Activated T-cell treated with anti-CD3 and anti-CD28 coated beads, Interleukin-2, amount 50 U/mL, for 24 hours (primary cell): ENCODE data around the gene MYO1A.

Experiments used
- DNase-seq: peaks from one replicate; pipeline ENCODE4 v3.0.0-alpha.2; 2020
- H3K27ac Mint-ChIP-seq: 2 replicates; pipeline ENCODE4 v1.8.0; 2020; ENCODE audit warnings: mild to moderate bottlenecking, mixed read lengths
- H3K27me3 Mint-ChIP-seq: 2 replicates; pipeline ENCODE4 v1.8.0; 2020; ENCODE audit warnings: mixed read lengths
- H3K36me3 Mint-ChIP-seq: 2 replicates; pipeline ENCODE4 v1.8.0; 2020; ENCODE audit warnings: low read depth, mixed read lengths
- H3K4me1 Mint-ChIP-seq: 2 replicates; pipeline ENCODE4 v1.8.0; 2020; ENCODE audit warnings: low read depth, mixed read lengths
- H3K4me3 Mint-ChIP-seq: 2 replicates; pipeline ENCODE4 v1.8.0; 2020; ENCODE audit warnings: mild to moderate bottlenecking, moderate library complexity, mixed read lengths
- H3K9me3 Mint-ChIP-seq: 2 replicates; pipeline ENCODE4 v1.8.0; 2020; ENCODE audit warnings: mixed read lengths

Gene MYO1A

DNA sequence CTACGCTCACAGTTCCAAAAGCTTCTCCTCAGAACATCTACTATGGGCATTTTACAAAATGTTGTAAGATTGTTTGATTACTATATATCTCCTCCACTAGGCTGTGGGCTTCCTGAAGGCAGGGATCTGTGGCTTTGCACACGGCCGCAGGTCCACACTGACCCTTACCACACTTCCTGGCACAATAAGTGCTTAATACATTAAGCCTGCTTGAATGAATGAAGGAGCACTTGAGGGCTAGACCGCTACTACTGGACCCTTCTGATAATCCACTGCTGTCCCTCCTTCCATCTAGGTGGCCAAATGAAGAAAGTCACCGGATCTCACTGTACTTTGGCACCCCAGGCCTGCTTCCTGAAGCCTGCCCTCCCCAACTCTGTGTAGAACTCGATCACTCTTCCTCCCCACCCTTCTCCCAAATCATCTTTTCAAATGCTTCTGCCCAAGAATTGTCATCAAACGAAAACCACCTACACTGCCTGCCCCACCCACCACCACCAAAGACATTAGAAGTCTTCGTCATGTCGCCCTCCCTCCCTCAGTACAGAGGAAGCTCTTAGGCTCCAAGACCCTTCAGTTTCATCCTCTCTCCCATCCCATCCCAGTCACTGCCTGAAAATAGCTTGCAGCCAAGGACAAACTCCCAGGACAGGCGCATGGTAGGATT, 43.0 kb downstream of the MYO1A start:
- H3K36me3 Mint-ChIP-seq: peaks cover 39% of the 10 kb centered on the region
- H3K27me3 Mint-ChIP-seq: no peaks in the 10 kb centered on the region
- H3K4me1 Mint-ChIP-seq: peaks cover 74% of the 10 kb centered on the region

DNA sequence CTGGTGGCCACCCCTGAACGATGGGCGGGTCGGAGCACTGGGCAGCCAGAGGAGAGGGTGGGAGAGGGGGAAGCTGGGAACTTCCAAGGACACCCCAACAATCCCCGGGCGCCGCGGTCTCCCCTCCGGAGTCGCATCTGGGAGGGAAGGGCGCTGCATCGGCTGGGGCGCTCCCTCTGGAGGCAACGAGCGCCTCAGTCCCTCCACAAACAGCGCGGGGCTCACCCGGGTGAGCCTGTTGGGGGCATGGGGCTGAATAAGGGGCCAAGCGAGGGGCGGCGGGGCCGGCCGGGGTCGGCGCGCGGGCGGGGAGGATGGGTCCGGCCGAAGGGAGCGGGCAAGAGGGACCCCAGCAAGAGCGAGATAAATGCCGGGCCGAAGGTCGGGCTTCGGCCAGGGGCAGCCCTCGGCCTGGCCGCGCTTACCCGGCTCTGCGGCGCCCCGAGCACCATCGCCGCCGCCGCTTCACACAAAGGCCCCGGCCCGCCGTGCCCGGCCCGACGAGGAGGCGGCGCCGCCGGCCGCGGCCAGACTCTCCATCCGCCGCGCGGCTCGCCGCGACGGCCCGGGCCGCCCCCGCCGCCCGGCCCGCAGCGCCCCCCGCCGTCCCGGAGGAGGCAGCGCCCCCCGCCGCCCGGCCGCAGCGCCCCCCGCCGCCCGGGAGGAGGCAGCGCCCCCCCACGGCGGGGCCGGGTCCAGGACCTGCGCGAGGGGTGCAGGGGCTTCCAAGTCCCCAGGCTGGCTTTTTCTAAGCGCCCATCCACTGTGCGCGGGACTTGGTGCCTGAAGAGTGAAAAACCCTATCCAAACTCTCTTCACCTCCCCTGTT, 43.7 kb downstream of the MYO1A start, which contains the start of gene ZBTB39:
Gene ZBTB39, minus strand, starts transcription at position 567 of the 829 bp plus-strand sequence. CDS start 1,629 bp downstream, outside the sequence.
- peak within 1 kb of the TSS; percentile 92 for H3K4me3 Mint-ChIP-seq
- peak within 1 kb of the TSS; percentile 91 for H3K27ac Mint-ChIP-seq
- H3K27me3 Mint-ChIP-seq: no peaks in the 10 kb centered on the region
- peaks cover 74% of the 10 kb centered on the region for H3K4me1 Mint-ChIP-seq
- DNase-seq: peak; percentile 84
- H3K9me3 Mint-ChIP-seq: no peaks in the 10 kb centered on the region
- peaks cover 46% of the 10 kb centered on the region for H3K36me3 Mint-ChIP-seq

More for the DNA sequence above, 43.0 kb downstream of the MYO1A start:
- no peak for DNase-seq
- H3K4me3 Mint-ChIP-seq: peak overlapping the region; percentile 80
- no peaks in the 10 kb centered on the region for H3K9me3 Mint-ChIP-seq
- peak overlapping the region; percentile 91 for H3K27ac Mint-ChIP-seq

- Mint-ChIP-seq H3K4me3 (peak overlapping the region; percentile 92), H3K36me3 (peaks cover 62% of the 10 kb centered on the region), H3K4me1 (peaks cover 77% of the 10 kb centered on the region), H3K27me3 (no peaks in the 10 kb centered on the region), H3K9me3 (no peaks in the 10 kb centered on the region), H3K27ac (peak overlapping the region; percentile 9)
- no peak for DNase-seq
Observed at GRCh38 chr12:57004651-57005050, 45.3 kb downstream of the MYO1A start.

DNA sequence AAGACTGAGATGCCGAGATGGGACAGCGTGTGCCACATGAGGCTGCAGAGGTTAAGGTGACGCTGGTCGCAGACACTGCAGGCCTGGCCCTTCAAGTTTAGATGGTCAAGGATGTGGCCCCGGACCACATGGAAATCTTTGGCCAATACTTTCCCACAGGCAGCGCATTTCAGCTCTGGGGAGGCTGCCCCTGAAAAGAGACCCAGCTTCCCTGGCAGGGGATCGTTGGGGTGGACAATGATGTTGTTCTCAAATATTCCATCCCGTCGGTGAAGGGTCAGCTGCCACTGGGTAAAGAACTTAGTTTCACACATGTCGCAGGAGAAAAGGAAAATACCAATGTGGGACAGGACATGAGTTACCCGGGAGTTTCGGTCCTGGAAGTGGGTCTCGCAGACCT, 46.5 kb downstream of the MYO1A start:
- DNase-seq: no peak
- H3K36me3 Mint-ChIP-seq: peaks cover 70% of the 10 kb centered on the region
- no peaks in the 10 kb centered on the region for H3K9me3 Mint-ChIP-seq
- no peak overlapping the region for H3K4me3 Mint-ChIP-seq
- peaks cover 83% of the 10 kb centered on the region for H3K4me1 Mint-ChIP-seq
- no peaks in the 10 kb centered on the region for H3K27me3 Mint-ChIP-seq
- H3K27ac Mint-ChIP-seq: no peak overlapping the region

DNA sequence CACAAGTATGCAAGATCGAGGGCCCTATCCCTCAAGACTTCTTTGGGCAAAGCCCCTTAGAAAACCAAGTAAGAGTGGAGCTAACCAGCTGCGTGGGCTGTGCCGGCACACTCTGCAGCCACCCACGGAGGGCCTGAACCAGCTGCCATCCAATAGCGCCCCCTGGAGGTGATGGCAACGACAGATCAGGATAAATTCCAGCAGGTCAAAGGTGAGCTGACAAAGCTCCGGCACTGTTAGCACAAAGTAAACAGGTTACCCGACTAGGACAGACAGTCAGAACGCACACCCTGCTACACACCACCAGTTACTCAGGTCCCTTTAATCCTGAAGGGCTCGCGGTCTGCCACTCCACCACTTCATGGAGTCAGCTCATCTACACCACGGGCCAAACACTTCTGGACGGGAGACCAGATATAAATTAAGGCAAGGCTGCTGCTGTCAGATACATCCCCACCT, 48.5 kb downstream of the MYO1A start:
- peak; percentile 77 for DNase-seq
- peaks cover 89% of the 10 kb centered on the region for H3K36me3 Mint-ChIP-seq
- H3K27me3 Mint-ChIP-seq: no peaks in the 10 kb centered on the region
- H3K4me1 Mint-ChIP-seq: peaks cover 75% of the 10 kb centered on the region
- H3K27ac Mint-ChIP-seq: peak overlapping the region; percentile 52
- no peaks in the 10 kb centered on the region for H3K9me3 Mint-ChIP-seq
- peak overlapping the region; percentile 37 for H3K4me3 Mint-ChIP-seq

- H3K36me3 Mint-ChIP-seq: peaks cover 94% of the 10 kb centered on the region
- H3K4me1 Mint-ChIP-seq: peaks cover 71% of the 10 kb centered on the region
- peak overlapping the region; percentile 76 for H3K27ac Mint-ChIP-seq
- H3K9me3 Mint-ChIP-seq: no peaks in the 10 kb centered on the region
- peak overlapping the region; percentile 14 for H3K4me3 Mint-ChIP-seq
- no peaks in the 10 kb centered on the region for H3K27me3 Mint-ChIP-seq
- no peak for DNase-seq
Observed at GRCh38 chr12:57000393-57000792, 49.5 kb downstream of the MYO1A start.

GRCh38 chr12:56999456-56999855, 50.5 kb downstream of the MYO1A start:
- H3K27ac Mint-ChIP-seq: peak overlapping the region; percentile 80
- DNase-seq: no peak
- no peaks in the 10 kb centered on the region for H3K9me3 Mint-ChIP-seq
- no peaks in the 10 kb centered on the region for H3K27me3 Mint-ChIP-seq
- peaks cover 62% of the 10 kb centered on the region for H3K4me1 Mint-ChIP-seq
- H3K4me3 Mint-ChIP-seq: peak overlapping the region; percentile 25
- H3K36me3 Mint-ChIP-seq: peaks cover 88% of the 10 kb centered on the region

DNA sequence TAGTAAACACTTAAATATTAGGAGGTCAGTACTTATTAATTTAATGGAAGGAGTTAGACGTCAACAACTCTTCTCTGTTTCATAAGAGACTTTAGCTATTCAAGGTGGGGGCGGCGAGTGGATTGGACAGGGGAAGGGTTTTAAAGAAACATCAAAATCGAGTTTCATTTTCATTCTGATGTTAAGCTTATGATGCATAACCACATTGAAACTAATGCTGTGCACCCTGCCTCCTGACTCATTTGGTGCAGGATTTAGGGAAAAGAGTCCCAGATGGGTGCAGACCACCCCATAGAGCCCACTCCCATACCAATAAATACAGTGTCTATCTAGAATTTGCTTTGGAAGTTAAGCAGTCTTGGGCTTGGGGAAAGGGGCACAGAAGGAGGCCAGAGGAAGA, 50.9 kb downstream of the MYO1A start:
- Mint-ChIP-seq H3K36me3 (peaks cover 83% of the 10 kb centered on the region), H3K4me1 (peaks cover 57% of the 10 kb centered on the region), H3K9me3 (no peaks in the 10 kb centered on the region), H3K4me3 (peak overlapping the region; percentile 25), H3K27ac (peak overlapping the region; percentile 80), H3K27me3 (no peaks in the 10 kb centered on the region)
- peak; percentile 47 for DNase-seq

GRCh38 chr12:56998316-56998715, 51.6 kb downstream of the MYO1A start:
- Mint-ChIP-seq H3K9me3 (no peaks in the 10 kb centered on the region), H3K4me3 (peak overlapping the region; percentile 25), H3K4me1 (peaks cover 52% of the 10 kb centered on the region), H3K27me3 (no peaks in the 10 kb centered on the region), H3K27ac (peak overlapping the region; percentile 80), H3K36me3 (peaks cover 77% of the 10 kb centered on the region)
- no peak for DNase-seq

GRCh38 chr12:56996793-56997545, 53.0 kb downstream of the MYO1A start:
- no peak for DNase-seq
- no peaks in the 10 kb centered on the region for H3K9me3 Mint-ChIP-seq
- peaks cover 63% of the 10 kb centered on the region for H3K36me3 Mint-ChIP-seq
- H3K27ac Mint-ChIP-seq: peak overlapping the region; percentile 23
- H3K4me1 Mint-ChIP-seq: peaks cover 45% of the 10 kb centered on the region
- H3K27me3 Mint-ChIP-seq: no peaks in the 10 kb centered on the region
- H3K4me3 Mint-ChIP-seq: no peak overlapping the region

GRCh38 chr12:56995930-56996496, 53.9 kb downstream of the MYO1A start:
- Mint-ChIP-seq H3K27ac (peak overlapping the region; percentile 3), H3K4me1 (peaks cover 44% of the 10 kb centered on the region), H3K36me3 (peaks cover 54% of the 10 kb centered on the region), H3K4me3 (no peak overlapping the region), H3K9me3 (no peaks in the 10 kb centered on the region), H3K27me3 (no peaks in the 10 kb centered on the region)
- DNase-seq: no peak

- no peak for DNase-seq
- Mint-ChIP-seq H3K27ac (peak overlapping the region; percentile 3), H3K4me1 (peaks cover 38% of the 10 kb centered on the region), H3K4me3 (no peak overlapping the region), H3K9me3 (no peaks in the 10 kb centered on the region), H3K27me3 (no peaks in the 10 kb centered on the region), H3K36me3 (peaks cover 47% of the 10 kb centered on the region)
Observed at GRCh38 chr12:56995201-56995929, 54.6 kb downstream of the MYO1A start.

GRCh38 chr12:56994231-56994746, 55.6 kb downstream of the MYO1A start:
- peaks cover 39% of the 10 kb centered on the region for H3K36me3 Mint-ChIP-seq
- no peak overlapping the region for H3K27ac Mint-ChIP-seq
- H3K4me1 Mint-ChIP-seq: peaks cover 27% of the 10 kb centered on the region
- H3K27me3 Mint-ChIP-seq: no peaks in the 10 kb centered on the region
- H3K4me3 Mint-ChIP-seq: no peak overlapping the region
- no peak for DNase-seq
- no peaks in the 10 kb centered on the region for H3K9me3 Mint-ChIP-seq
